ENCODE measurements around the gene OSBPL10. TPM values are rescaled to one million over a fixed set of nuclear protein-coding genes. Genes with fewer than 3 reads are reported as not detected.

The OSBPL10 gene
- total and polyA plus RNA-seq, 2 of the 4 experiments (the other 2 are of a cell fraction), result 9.5 to 10.1 TPM

DNA sequence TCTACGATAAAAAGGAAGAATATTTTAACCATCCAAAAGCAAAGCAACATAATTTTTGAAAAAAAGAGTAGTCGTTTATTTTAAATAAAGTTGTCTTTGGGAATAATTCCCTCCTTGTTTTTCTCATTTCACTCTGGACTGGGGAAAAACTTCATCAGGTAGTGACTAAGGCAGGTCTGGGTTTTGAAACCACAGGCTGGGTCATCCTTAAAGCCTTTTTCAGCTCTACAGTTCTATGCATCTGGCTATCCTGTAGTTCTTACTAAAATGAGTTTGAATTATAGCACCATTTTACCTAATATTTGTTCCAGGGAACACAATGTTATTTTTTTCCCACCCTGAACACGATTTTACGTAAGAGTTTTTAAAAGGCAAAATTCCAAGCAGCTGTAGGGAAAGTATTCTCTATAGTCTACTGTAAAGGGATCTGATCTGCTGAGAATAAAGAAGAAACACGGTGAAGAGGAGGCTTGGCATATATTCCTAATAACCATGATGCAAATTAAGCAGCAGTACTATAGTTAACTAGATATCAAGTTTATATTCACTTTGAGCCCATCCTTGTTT is 107.7 kb downstream of the OSBPL10 start:
- CTCF ChIA-PET, result interaction anchor here (0.7 kb wide), 1 partner anchor 12 kb away, joined by 9 read pairs; no protein-coding TSS in a partner anchor

More for the DNA sequence above, 107.7 kb downstream of the OSBPL10 start:
- Histone ChIP-seq H2BK5ac (ENCODE audit: low read depth, low read length, poor library complexity, severe bottlenecking) (no peak overlapping the region), H3K36me3 (ENCODE audit: control insufficient read depth, insufficient read depth, low read length) (no peaks in the 10 kb centered on the region), H2BK120ac (ENCODE audit: low read depth, low read length) (no peak overlapping the region), H3K18ac (ENCODE audit: low read depth, low read length) (no peak overlapping the region), H3K4me1 (ENCODE audit: control insufficient read depth, insufficient read depth, low read length) (peaks cover 3% of the 10 kb centered on the region), H4K5ac (ENCODE audit: low read depth, low read length) (no peak overlapping the region), H3K4me3 (ENCODE audit: insufficient read depth, low read depth, low read length) (no peak overlapping the region), H3K56ac (ENCODE audit: extremely low read depth, insufficient read depth, low read length) (no peak overlapping the region), H3K79me1 (ENCODE audit: low read depth in 1 of 2, low read length in 2 of 2) (no peaks in the 10 kb centered on the region), H3K4ac (ENCODE audit: low read depth, low read length) (no peak overlapping the region), H2BK20ac (ENCODE audit: low read depth, low read length) (no peak overlapping the region), H3K9me3 (ENCODE audit: control insufficient read depth, insufficient read depth, low read length) (no peaks in the 10 kb centered on the region), H3K27ac (ENCODE audit: insufficient read depth, low read length) (no peak overlapping the region), H2AK9ac (replicated peaks; ENCODE audit: low read depth, low read length, poor library complexity) (no peak overlapping the region), H3K27me3 (ENCODE audit: control insufficient read depth, insufficient read depth, low read length) (no peaks in the 10 kb centered on the region), H2AFZ (replicated peaks; ENCODE audit: low read length, poor library complexity) (no peak overlapping the region), H3K4me2 (ENCODE audit: low read depth, low read length) (no peak overlapping the region), H3K23ac (ENCODE audit: low read depth, low read length) (no peak overlapping the region), H2BK15ac (ENCODE audit: low read depth, low read length) (no peak overlapping the region), H4K91ac (ENCODE audit: insufficient read depth, low read depth, low read length) (no peak overlapping the region), H4K20me1 (ENCODE audit: insufficient read depth, low read length) (no peaks in the 10 kb centered on the region), H3K9ac (ENCODE audit: low read depth, low read length) (no peak overlapping the region), H2AK5ac (ENCODE audit: low read depth, low read length) (no peak overlapping the region), H3K9me1 (ENCODE audit: insufficient read depth, low read length) (no peaks in the 10 kb centered on the region), H3K14ac (replicated peaks; ENCODE audit: low read depth, low read length) (no peak overlapping the region), H4K8ac (ENCODE audit: low read depth in 2 of 2, low read length in 2 of 2) (no peak overlapping the region)
- no peak for TF ChIP-seq MAFK (IDR thresholded peaks at IDR 0.05; ENCODE audit: low read depth, low read length)
- no TSS peak for BruUV-seq (replicated peaks)
- dilution Hi-C loops (cut with HindIII; ENCODE audit: low sequenced_read_pairs, unreplicated experiment), result no loop called here
- peak; percentile 7 for DNase-seq
- WGBS, 2 experiments (ENCODE audit: extremely low coverage in 2 of 2, insufficient read length in 1 of 2), result no CpG with 5 or more reads among the region's 5 CpGs
- intact Hi-C loops (cut with micrococcal nuclease), result no loop called here
- in situ Hi-C loops (cut with MboI; ENCODE audit: low sequenced_read_pairs), result no loop called here
- ATAC-seq (ENCODE audit: low read depth), result no peak
- POLR2A ChIA-PET (ENCODE audit: unreplicated experiment), result no interaction called here
